CD4-positive, alpha-beta T cell treated with Interferon gamma for 1 hour (primary cell): ENCODE results near the gene EXOC2.
"Not testable (repeated sequence)": the region's sequence is repeated elsewhere in the genome, so short reads cannot be mapped to it uniquely, and the experiment has no call there.

Experiments
- DNase-seq: peaks from one replicate; pipeline ENCODE4 v3.0.0-alpha.2; 2020

Gene EXOC2

GRCh38 chr6:633611-634010 lies 59.3 kb downstream of the EXOC2 start:
- DNase-seq = no peak

- no peak for DNase-seq
Observed at GRCh38 chr6:628766-629165, 64.2 kb downstream of the EXOC2 start.

- DNase-seq = no peak
Observed at GRCh38 chr6:626236-626635, 66.7 kb downstream of the EXOC2 start.

GRCh38 chr6:624979-625378 lies 68.0 kb downstream of the EXOC2 start:
- no peak for DNase-seq

GRCh38 chr6:622462-622861 lies 70.5 kb downstream of the EXOC2 start:
- no peak for DNase-seq

- DNase-seq = no peak
Observed at GRCh38 chr6:621931-622330, 71.0 kb downstream of the EXOC2 start.

- DNase-seq = no peak
Observed at GRCh38 chr6:620950-621349, 72.0 kb downstream of the EXOC2 start.

- no peak for DNase-seq
Observed at GRCh38 chr6:620166-620565, 72.8 kb downstream of the EXOC2 start.

- no peak for DNase-seq
Observed at GRCh38 chr6:617456-618100, 75.4 kb downstream of the EXOC2 start.

- no peak for DNase-seq
Observed at GRCh38 chr6:613981-614380, 79.0 kb downstream of the EXOC2 start.

- DNase-seq = no peak
Observed at GRCh38 chr6:611928-612327, 81.0 kb downstream of the EXOC2 start.

GRCh38 chr6:610882-611281 lies 82.1 kb downstream of the EXOC2 start:
- no peak for DNase-seq

- no peak for DNase-seq
Observed at GRCh38 chr6:609905-610304, 83.0 kb downstream of the EXOC2 start.

- DNase-seq = no peak
Observed at GRCh38 chr6:606829-607379, 86.0 kb downstream of the EXOC2 start.

- not testable (repeated sequence) for DNase-seq
Observed at GRCh38 chr6:605895-606294, 87.0 kb downstream of the EXOC2 start.

GRCh38 chr6:604579-604978 lies 88.4 kb downstream of the EXOC2 start:
- no peak for DNase-seq

GRCh38 chr6:603265-603664 lies 89.7 kb downstream of the EXOC2 start:
- no peak for DNase-seq

GRCh38 chr6:599576-600448 lies 93.1 kb downstream of the EXOC2 start:
- DNase-seq = no peak

- DNase-seq = no peak
Observed at GRCh38 chr6:593907-594212, 99.1 kb downstream of the EXOC2 start.

- peak; percentile 14 for DNase-seq
Observed at GRCh38 chr6:593139-593906, 99.6 kb downstream of the EXOC2 start.

- DNase-seq = no peak
Observed at GRCh38 chr6:589090-589489, 103.8 kb downstream of the EXOC2 start.

GRCh38 chr6:586553-586952 lies 106.4 kb downstream of the EXOC2 start:
- no peak for DNase-seq

GRCh38 chr6:583635-584034 lies 109.3 kb downstream of the EXOC2 start:
- DNase-seq = no peak

- DNase-seq = no peak
Observed at GRCh38 chr6:583116-583515, 109.8 kb downstream of the EXOC2 start.
